HG02870 (cell line): ENCODE results near the gene PIP5K1C.

Experiments
- ATAC-seq: cut with Tn5 transposase; IDR thresholded peaks from one replicate; pipeline ENCODE4 v1.9.1; 2021; ENCODE audit warnings: mild to moderate bottlenecking, moderate library complexity; ENCODE audit not compliant: unreplicated experiment

Gene PIP5K1C

DNA sequence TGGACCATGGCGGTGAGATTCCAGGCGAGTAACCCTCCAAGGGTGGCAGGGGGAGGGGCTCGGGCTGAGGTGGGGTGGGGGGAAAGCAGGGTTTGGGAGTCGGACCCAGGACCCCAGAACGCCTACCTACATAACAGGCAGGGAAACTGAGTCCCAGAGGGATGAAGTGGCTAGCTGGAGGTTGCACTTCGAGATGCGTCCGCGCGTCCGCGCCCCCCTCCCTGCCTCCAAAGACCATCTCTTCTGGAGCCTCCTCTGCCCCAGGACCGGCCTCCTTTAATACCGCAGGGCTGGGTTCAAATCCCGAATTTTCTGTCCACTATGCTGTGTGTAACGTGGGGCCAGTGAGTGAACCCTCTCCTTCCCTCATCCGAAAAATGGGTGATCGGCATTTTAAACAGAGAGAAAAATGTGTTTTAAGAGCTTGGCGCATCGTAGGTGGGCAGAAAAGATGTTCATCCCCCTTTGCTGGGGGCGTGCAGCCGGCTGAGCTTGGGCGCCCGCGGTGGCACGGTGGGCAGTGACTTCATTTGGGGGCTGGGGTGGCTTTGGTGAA, 21.7 kb upstream of the PIP5K1C start:
- ATAC-seq, result no peak

DNA sequence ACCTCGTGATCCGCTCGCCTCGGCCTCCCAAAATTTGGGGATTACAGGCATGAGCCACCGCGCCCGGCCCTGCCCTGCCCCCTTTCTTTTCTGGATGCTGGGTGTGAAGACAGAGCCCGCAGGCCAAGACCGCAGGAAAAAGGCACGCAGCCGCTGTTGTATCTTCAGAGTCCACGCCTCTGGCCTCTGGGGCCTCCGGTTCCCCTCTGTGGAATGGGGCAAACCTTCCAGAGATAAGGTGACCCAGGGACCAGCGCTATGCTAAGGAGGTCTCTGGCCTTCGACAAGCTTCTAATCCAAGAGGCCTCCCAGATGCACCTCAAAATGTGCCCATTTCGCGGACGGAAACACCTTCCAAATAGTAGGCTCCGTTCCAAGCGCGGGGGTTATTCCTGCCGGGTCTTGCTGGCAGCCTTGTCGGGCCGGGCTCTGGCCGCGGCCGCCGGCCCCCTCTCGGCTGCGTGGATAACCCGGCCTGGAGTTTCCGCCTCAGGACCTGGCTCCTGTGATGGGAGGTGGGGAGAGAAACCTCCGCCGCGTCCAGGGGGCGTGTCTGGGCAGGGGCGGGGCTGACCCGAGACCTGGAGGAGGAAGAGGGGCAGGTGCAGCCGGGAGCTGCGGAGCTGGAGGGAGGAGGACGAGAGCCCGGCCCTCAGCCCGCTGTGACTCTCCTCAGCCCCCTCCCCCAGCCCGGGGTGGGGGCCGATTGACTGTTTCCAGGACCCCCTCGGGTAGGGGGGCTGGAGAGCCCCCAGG, 21.0 kb upstream of the PIP5K1C start:
- ATAC-seq, result no peak

DNA sequence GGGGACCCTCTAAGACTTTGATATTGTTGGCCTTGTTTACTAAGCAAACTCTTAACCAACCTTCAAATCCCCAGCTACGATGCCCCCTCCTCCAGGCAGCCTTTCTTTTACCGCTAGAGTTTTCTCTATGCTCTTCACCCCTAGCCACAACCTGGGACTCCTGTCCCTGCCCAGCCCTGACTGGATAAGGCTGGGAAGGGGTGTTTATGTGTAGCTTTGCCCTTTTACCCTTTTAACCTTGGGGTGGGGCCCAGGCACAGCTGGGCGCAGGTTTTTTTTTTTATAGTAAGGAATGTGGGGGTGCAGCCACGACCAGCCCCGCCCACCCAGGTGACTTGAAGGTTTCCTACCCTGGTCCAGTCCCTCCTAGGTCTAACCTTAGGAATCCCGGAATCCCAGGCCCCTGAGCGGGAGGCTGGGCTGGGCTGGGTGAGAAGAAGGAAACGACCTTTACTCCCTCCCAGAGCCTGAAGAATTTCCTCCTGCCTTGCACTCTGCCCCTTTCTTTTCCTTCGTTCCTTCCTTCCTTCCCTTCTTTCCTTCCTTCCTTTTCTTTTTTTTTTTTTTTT, 20.2 kb upstream of the PIP5K1C start:
- ATAC-seq, result no peak

DNA sequence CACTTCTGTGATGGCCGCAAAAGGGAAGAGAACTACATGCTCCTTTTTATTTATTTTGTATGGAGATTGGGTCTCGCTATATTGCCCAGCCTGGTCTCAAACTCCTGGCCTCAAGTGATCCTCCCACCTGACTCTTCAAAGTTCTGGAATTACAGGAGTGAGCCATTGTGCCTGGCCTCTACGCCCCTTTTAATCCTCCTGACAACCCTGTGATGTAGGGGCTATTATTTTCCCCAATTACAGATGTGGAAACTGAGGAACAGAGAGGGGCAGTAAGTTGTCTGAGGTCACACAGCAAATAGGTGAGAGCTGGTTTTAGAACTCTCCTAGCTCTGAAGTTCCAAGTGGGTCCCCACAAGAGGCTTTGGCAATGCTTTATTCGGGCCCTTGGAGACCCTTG, 19.6 kb upstream of the PIP5K1C start:
- no peak for ATAC-seq

DNA sequence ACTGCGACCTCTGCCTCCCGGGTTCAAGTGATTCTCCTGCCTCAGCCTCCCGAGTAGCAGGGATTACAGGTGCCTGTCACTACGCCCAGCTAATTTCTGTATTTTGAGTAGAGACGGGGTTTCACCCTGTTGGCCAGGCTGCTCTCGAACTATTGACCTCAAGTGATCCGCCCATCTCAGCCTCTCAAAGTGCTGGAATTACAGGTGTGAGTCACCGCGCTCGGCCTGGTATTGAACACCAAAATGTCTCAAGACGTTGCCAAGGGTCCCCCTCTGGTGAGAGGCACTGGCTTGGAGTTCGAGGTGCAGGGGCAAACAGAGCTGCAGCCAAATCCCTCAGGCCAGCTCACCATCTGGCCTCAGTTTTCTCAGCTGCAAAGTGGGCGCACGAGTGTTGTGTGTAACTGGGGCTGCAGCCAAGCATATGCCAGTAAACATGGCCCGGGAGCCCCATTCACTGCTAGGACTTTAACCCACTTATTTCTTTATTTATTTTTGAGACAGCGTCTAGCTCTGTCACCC, 15.9 kb upstream of the PIP5K1C start:
- ATAC-seq, result no peak

DNA sequence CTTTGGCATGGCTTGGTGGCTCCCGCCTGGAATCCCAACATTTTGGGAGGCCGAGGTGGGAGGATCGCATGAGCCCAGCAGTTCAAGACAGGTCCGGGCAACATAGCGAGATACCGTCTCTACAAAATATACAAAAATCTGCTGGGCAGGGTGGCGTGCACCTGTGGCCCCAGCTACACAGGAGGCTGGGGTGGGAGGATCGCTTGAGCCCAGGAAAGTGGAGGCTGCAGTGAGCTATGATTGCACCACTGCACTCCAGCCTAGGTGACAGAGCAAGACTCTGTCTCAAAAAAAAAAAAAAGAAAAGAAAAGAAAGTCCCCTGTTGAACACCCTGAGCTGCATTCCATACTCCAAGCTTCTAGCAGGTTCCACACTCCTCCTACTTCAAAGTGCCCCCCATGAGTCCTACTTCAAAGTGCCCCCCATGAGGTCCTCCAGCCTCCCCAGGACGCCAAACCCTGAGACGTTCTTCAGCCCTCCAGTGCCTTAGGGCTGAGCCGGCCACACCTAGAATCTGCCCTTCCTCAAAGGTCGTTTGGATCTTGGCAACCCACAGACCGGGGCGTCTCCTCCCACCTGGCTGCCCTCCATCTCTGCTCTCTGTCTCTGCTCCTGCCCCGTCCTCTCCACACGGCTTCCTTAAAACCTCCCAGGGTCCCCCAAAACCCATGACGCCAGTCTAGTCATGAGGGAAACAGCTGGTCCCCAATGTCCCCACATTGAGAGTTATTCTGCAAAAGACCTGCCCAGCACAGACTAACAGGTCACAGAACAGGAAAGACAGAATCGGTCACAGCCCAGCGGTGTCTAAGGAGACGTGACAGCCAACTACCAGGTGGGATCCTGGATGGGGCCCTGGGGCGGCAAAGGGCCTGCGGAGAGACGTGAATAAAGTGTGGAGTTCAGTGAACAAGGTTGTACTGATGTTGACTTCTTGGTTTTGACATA, 12.7 kb upstream of the PIP5K1C start:
- ATAC-seq, result no peak

DNA sequence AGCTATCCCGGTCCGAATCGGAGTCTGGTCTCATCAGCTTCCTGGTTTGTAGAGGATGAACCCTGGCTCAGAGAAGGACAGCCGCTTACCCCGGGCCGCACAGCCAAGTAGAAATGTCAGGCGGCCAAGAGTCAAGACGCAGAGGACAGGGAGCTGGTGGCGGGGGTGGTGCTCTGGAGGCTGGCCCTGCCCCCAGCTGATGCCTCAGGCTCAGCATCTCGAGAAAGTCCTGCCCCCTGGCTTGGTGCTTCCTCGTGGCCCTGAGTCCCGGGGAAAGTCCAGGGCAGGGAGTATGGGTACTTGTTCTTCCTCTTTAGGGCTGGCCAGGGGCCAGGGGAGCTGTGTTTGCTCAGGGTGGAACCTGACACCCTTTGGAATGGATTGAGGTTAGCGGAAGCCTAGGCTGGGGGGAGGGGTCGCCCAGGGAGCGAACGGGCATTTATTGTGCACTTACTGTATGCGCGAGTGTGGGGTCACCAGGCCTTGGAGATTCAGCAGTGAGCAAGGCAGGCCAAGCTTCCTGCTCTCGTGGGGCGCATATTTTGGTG, 10.1 kb upstream of the PIP5K1C start:
- ATAC-seq, result no peak

DNA sequence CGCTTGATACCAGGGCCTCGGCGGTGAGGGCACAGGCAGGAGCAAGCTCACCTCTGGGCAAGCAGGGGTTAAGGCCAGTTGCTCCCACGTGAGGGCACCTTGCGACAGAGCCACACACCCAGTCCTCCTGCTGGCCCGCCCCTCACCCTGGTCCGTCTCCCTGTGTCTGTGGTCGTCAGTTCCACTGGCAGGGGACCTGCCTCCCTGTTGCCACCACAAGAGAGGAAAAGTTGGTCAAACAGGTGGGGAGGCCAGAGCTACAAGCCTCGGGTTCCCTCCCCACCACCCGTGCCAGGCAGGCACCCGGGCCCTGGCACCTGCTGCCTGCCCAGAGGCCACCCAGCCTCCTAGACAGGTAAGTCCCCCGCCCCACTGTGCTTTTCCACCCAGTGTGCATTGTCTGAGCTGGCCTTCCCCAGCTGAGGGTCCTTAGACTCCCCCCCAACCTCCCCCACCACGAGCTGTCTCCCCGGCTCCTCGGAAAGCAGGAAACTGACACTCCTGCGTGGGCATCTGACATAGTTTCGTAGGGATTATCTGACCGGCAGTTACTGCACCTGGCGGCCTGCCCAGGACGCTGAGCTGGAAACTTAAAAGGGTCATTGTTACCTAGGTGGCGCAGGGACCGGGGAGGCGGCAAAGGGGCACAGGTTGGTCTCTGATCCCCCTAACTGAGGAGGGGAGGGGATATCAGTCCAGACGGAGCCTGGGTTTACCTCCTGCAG, 8.1 kb upstream of the PIP5K1C start, which contains the start of gene TJP3:
Gene TJP3, plus strand, starts transcription at position 178 of the 725 bp plus-strand sequence. CDS start 20,049 bp downstream, outside the sequence.
- ATAC-seq, result no peak

DNA sequence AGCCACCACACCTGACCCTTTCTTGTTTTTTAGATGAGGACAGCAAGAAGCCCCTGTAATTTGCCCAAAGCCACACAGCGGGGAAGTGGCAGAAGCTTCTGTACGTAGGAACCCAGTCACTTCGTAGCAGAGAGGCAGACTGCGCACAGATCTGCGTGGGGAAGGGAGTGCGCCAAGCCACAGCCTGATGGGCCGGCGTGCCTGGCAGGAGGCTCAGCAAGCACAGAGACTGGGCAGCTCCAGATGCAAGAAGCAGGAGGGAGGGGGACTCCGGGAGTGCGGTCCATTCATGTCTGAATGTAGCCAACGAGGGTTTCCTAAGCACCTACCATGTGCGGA, 7.6 kb upstream of the PIP5K1C start:
- no peak for ATAC-seq

DNA sequence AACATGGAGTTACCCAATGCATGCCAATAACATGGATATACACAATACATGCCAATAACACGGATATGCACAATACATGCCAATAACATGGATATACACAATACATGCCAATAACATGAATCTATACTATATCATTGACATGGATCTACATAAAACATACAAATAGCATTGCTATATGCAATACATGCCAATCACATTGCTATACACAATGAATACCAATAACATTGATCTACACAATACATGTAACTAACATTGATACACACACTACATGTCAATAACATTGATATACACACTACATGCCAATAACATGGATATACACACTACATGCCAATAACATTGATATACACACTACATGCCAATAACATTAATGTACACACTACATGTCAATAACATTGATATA, 932 bp upstream of the PIP5K1C start:
- no peak for ATAC-seq

DNA sequence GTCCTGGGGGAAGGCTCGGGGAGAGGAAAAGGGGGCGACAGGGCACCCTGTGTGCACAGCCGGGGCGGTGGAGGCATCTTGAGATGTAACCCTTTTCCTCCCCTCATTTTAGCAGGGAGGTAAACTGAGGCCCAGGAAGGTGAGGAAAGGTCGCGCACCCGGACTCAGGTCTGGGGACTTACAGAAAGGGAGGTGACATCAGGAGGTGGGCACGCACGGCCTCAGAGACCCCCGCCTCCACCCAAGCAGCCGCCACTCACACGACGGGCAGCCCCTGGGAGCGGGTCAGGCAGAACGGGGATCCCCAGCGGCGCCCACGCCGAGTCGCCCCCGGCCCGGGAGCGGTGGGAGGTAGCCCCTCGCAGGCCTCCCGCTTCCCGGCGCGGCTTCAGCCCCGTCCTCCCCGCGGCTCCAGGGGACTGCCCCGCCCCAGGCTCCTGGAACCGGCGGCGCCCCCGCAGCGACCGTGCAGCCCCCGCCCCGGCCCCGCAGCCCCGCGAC, 477 bp downstream of the PIP5K1C start:
- peak; percentile 19 for ATAC-seq

DNA sequence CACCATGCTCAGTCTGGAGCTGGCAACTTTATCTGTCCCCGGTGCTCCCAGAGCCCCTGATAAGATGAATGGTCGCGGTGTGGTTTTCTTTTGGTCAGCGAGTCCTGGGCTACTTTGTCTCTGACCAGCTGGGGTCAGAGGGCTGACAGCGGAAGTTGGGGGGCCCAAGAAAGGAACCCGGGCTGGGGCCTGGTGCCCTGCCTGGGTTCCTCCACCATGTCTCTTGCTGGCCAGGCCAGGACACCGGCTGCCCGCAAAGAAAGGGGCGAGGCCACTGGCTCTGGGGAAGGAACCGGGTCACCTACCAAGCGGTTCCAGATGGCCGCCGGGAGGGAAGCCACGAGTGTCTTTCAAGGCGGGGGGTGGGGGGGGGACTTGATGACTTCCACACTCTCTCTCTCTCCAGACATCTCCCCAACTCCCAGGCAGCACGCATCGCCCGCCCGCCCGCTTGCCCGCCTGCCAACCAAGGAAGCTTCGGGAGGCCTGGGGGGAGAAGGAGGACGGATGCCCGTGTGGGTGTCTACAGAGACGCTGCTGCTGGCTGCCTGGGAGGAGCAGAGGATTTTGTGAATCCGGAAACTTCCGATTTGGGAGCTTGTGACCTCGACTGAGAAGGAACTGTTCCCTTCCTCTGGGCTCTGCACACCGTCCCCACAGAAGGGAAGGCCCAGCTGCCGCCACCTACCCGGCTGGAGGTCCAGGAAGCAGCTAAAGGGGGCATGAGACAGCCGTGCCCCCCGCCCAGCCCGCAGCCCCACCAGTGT, 1.1 kb downstream of the PIP5K1C start:
- ATAC-seq, result no peak

DNA sequence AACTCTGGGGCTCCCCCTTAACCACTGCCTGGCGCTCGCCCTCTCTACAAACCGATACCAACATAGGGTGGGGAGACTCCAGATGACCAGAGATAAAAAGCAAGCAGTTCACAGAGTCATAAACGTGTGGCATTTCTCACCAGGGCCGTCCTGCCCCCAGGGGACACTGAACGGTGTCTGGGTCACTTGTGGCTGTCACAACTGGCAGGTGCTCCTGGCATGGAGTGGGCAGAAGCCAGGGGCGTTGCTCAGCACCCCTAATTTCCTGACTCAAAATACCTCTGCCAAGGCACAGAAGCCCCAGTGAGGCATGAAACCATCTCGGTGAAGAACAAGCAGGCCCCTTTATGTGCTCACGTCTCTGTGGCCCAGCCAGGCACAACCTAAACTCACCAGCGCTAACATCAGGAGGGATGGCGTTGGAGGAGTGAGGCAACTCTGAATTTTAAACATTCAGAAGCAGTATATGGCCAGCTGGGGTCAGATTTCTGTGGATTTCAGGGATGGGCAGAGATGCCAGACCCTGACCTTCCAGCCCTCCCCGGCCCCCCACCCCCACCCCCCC, 1.8 kb downstream of the PIP5K1C start:
- no peak for ATAC-seq

DNA sequence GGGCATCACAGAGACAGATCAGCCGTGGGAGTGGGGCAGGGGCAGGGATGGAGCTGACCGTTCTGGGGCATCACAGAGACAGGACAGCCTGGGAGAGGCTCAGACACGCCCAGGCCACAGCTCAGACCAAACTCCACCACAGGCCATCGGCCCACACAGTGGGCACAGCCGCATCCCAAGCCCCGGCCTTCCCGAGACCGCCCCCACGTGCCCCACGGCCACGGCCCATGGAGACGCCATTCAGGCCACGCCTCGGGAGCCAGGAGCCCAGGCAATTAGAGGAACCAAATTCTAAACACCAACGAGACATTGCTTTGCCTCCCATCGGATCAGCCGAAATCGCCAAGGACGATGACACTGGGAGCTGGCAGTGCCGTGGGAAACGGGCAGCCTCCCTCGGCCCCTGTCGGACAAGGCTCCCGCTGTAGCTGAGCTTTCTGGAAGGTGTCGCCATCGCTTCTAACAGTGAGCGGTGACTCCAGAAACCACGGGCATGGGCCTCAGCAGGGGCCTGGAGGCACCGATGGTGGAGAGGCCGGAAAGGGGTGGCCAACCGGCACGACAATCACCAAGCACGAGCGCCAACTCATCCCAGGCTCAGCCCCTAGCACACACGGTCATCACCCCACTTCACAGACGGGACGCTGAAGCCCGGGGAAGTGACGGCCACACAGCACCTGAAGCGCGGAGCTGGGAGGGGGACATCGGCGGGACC, 2.4 kb downstream of the PIP5K1C start:
- no peak for ATAC-seq

DNA sequence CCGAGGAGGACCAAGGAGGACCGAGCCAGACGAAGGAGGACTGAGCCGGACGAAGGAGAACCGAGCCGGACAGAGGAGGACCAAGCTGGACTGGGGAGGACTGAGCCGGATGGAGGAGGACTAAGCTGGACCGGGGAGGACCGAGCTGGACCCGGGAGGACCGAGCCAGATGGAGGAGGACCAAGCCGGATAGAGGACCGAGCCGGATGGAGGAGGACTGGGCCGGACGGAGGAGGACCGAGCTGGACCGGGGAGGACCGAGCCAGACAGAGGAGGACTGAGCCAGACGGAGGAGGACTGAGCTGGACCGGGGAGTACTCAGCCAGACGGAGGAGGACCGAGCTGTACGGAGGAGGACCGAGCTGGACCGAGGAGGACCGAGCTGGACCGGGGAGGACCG, 3.2 kb downstream of the PIP5K1C start:
- no peak for ATAC-seq

DNA sequence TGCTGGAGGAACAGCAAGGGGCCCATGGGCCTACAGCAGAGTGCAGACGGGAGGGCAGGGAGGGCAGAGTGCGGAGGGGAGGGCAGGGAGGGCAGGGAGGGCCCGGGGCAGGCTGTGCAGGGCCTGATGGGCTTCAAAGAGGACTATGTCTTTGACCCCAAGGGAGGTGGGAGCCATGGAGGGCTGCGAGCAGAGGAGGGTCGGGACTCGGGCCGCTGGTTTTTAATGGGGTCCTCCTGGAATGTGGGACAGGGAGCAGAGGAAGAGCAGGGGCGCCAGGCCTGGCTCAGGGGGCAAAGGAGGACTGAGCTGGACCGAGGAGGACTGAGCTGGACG, 3.6 kb downstream of the PIP5K1C start:
- no peak for ATAC-seq

DNA sequence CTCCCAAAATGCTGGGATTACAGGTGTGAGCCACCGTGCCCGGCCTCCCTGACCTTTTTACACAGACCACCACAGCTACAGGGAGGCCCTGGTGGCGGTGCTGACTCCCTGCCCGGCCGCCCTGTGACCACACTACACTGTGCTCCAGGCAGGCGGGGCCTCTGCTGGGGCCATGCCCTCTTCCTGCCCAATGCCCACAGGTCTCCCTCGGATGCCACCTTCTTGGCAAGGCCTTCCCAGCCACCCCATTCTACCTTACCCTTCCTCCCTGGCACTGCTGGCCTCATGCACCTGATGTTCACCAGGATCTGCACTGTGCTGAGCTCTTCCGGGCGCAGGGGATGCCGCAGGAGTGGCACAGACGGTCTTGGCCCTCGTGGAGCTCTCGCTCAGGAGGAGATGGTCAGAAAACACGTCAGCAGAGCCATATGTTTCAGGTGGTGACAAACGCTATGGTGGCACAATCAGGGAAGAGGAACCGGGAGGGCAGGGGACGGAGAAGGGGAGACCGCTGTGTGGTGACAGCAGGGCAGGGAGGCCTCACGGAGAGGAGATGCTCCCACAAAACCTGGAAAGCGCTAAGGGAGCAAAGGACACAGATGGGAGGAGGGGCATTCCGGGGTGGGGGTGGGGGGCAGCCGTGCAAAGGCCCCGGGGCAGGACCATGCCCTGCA, 4.1 kb downstream of the PIP5K1C start:
- ATAC-seq, result no peak
